Measurements from ENCODE around the gene TPRN.
A peak's percentile ranks its signal among the peaks of the same experiment; 100 is the strongest.

TPRN gene

DNA sequence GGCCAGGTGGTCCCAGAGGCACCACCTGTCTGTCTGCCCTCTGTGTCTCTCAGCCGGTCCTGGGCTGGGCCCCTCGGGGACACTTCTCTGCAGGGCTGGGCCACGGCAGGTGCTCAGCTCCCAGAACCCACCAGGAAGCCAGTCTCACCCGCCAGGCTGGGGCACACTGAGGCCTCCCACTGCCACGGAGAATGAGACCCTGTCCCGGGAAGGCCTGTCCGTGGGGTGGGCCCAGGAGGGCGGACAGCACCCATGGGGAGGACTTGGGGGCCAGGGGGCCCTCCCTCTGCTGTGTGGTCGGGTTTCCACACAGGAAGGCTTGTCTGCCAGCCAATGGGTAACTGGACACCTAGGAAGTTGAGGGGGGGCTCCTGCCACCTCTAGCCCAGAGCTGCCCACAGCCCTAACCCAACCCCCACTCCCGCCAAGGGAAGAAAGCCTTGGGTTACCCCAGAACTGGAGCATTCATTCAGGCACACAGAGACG, 36.4 kb upstream of the TPRN start:
- no peak for DNase-seq
- Histone ChIP-seq H4K8ac (ENCODE audit: low read depth, low read length) (no peak overlapping the region), H3K4me2 (ENCODE audit: low read length) (no peak overlapping the region), H3K79me2 (ENCODE audit: control insufficient read depth, insufficient read depth, low read length) (peaks cover 8% of the 10 kb centered on the region), H3K9ac (ENCODE audit: low read length) (no peak overlapping the region), H2BK15ac (replicated peaks; ENCODE audit: low read depth) (no peak overlapping the region), H2BK120ac (ENCODE audit: low read depth, low read length) (no peak overlapping the region), H3K18ac (ENCODE audit: low read length) (no peak overlapping the region), H4K5ac (ENCODE audit: low read length) (no peak overlapping the region), H3K79me1 (ENCODE audit: low read length) (peaks cover 6% of the 10 kb centered on the region), H3K27ac (ENCODE audit: low read depth, low read length) (no peak overlapping the region), H3K36me3 (ENCODE audit: control insufficient read depth, insufficient read depth, low read length) (no peaks in the 10 kb centered on the region), H3K27me3 (ENCODE audit: insufficient read depth, low read length, poor library complexity) (no peaks in the 10 kb centered on the region), H2BK5ac (ENCODE audit: low read length) (no peak overlapping the region), H2AK5ac (ENCODE audit: low read length) (no peak overlapping the region), H3K23ac (ENCODE audit: low read length) (no peak overlapping the region), H3K56ac (ENCODE audit: low read length) (peak overlapping the region; percentile 56), H3K4ac (ENCODE audit: low read depth, low read length) (no peak overlapping the region), H3K4me1 (ENCODE audit: control insufficient read depth, low read depth, low read length) (peaks cover 2% of the 10 kb centered on the region), H3K4me3 (ENCODE audit: low read length) (no peak overlapping the region)
- WGBS (ENCODE audit: extremely low coverage, insufficient coverage, low lambda C conversion rate) = no CpG with 5 or more reads among the region's 11 CpGs

- Histone ChIP-seq H3K4ac (ENCODE audit: low read depth, low read length) (no peak overlapping the region), H3K27ac (ENCODE audit: low read depth, low read length) (no peak overlapping the region), H4K5ac (ENCODE audit: low read length) (no peak overlapping the region), H3K4me3 (ENCODE audit: low read length) (no peak overlapping the region), H3K56ac (ENCODE audit: low read length) (peak overlapping the region; percentile 56), H3K4me2 (ENCODE audit: low read length) (no peak overlapping the region), H3K79me2 (ENCODE audit: control insufficient read depth, insufficient read depth, low read length) (peaks cover 3% of the 10 kb centered on the region), H3K9ac (ENCODE audit: low read length) (no peak overlapping the region), H2AK5ac (ENCODE audit: low read length) (no peak overlapping the region), H3K23ac (ENCODE audit: low read length) (no peak overlapping the region), H4K8ac (ENCODE audit: low read depth, low read length) (no peak overlapping the region), H3K79me1 (ENCODE audit: low read length) (peaks cover 6% of the 10 kb centered on the region), H2BK15ac (replicated peaks; ENCODE audit: low read depth) (no peak overlapping the region), H3K36me3 (ENCODE audit: control insufficient read depth, insufficient read depth, low read length) (no peaks in the 10 kb centered on the region), H3K4me1 (ENCODE audit: control insufficient read depth, low read depth, low read length) (peaks cover 2% of the 10 kb centered on the region), H3K27me3 (ENCODE audit: insufficient read depth, low read length, poor library complexity) (no peaks in the 10 kb centered on the region), H2BK5ac (ENCODE audit: low read length) (no peak overlapping the region), H3K18ac (ENCODE audit: low read length) (no peak overlapping the region), H2BK120ac (ENCODE audit: low read depth, low read length) (no peak overlapping the region)
- WGBS (ENCODE audit: extremely low coverage, insufficient coverage, low lambda C conversion rate) = no CpG with 5 or more reads among the region's 31 CpGs
- DNase-seq = peak; percentile 83
Measured at GRCh38 chr9:137236238-137236935, 35.8 kb upstream of the TPRN start.

DNA sequence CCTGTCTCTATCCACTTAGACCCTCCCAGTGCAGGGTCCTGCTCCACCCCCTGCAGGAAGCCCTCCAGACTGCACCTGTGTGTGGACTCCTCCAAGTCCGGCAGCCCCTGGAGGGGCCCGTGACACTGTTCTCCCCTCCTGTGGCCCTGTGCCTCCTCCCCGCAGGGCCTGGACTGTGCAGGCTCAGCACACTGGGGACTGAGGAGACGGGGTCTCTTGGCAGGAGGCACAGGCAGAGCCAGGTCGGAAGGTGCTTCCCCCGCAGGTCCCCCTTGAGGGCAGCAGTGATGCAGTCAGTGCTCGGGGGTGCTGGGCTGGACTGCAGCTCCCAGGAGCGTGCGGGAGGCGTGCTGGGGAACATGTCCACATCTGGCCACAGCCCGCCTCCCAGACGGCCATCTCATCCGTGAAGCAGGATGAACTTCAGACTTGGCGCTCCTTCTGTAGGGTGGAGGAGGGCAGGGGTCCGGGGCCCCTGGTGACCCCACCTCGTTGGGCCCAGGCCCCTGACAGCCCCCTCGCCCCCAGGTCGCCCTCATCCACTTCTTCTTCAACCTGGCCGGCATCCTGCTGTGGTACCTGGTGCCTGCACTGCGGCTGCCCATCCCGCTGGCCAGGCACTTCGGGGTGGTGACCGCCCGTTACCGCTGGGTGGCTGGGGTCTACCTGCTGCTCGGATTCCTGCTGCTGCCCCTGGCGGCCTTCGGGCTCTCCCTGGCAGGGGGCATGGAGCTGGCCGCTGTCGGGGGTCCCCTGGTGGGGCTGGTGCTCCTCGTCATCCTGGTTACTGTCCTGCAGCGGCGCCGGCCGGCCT, 35.1 kb upstream of the TPRN start:
- H3K23ac ChIP-seq (ENCODE audit: low read length) = no peak overlapping the region
- peaks cover 2% of the 10 kb centered on the region for H3K4me1 ChIP-seq (ENCODE audit: control insufficient read depth, low read depth, low read length)
- no peak overlapping the region for H2BK120ac ChIP-seq (ENCODE audit: low read depth, low read length)
- WGBS (ENCODE audit: extremely low coverage, insufficient coverage, low lambda C conversion rate) = no CpG with 5 or more reads among the region's 35 CpGs
- H3K4me3 ChIP-seq (ENCODE audit: low read length) = no peak overlapping the region
- no peaks in the 10 kb centered on the region for H3K36me3 ChIP-seq (ENCODE audit: control insufficient read depth, insufficient read depth, low read length)
- H3K27me3 ChIP-seq (ENCODE audit: insufficient read depth, low read length, poor library complexity) = no peaks in the 10 kb centered on the region
- H3K4me2 ChIP-seq (ENCODE audit: low read length) = no peak overlapping the region
- no peak overlapping the region for H4K5ac ChIP-seq (ENCODE audit: low read length)
- no peak overlapping the region for H4K8ac ChIP-seq (ENCODE audit: low read depth, low read length)
- H3K27ac ChIP-seq (ENCODE audit: low read depth, low read length) = no peak overlapping the region
- no peak overlapping the region for H3K56ac ChIP-seq (ENCODE audit: low read length)
- no peak overlapping the region for H2BK5ac ChIP-seq (ENCODE audit: low read length)
- no peak overlapping the region for H2AK5ac ChIP-seq (ENCODE audit: low read length)
- H3K18ac ChIP-seq (ENCODE audit: low read length) = no peak overlapping the region
- DNase-seq = no peak
- peaks cover 3% of the 10 kb centered on the region for H3K79me2 ChIP-seq (ENCODE audit: control insufficient read depth, insufficient read depth, low read length)
- H3K4ac ChIP-seq (ENCODE audit: low read depth, low read length) = no peak overlapping the region
- no peak overlapping the region for H2BK15ac ChIP-seq (replicated peaks; ENCODE audit: low read depth)
- no peak overlapping the region for H3K9ac ChIP-seq (ENCODE audit: low read length)
- H3K79me1 ChIP-seq (ENCODE audit: low read length) = peaks cover 6% of the 10 kb centered on the region

DNA sequence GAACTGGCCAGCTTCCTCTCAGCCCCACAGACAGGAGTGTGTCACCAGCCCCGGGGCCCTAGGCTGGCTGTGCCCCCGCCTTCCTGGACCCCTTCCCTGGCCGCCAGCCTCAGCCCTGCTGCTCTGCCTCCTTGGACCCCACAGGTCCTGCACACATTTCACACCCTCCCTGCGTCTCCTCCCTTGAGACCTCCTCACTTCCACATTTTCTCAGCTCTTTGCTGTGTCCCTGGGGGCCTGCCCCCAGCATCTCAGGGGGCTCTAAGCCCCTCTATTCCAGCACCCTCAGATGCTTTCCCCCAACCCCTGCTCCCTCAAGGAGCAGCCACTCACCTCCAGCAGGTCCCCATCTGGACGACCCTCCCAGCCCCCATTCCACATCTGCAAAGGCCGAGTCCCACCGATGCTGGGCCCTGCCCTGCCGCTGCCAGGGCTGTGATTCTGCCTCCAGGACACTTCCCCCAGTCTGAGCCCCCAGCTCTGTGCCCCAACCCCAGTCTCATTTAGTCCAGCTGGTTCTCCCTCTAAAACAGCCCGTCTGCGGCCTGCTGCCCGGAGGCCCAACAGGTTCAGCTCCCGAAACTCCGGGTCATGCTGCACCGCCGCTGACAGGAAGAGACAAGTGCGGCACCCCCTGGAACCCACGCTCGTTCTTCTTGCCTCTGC, 34.4 kb upstream of the TPRN start:
- Histone ChIP-seq H3K4me1 (ENCODE audit: control insufficient read depth, low read depth, low read length) (peaks cover 2% of the 10 kb centered on the region), H3K79me2 (ENCODE audit: control insufficient read depth, insufficient read depth, low read length) (peaks cover 3% of the 10 kb centered on the region), H3K9ac (ENCODE audit: low read length) (no peak overlapping the region), H3K4ac (ENCODE audit: low read depth, low read length) (no peak overlapping the region), H4K8ac (ENCODE audit: low read depth, low read length) (no peak overlapping the region), H3K27ac (ENCODE audit: low read depth, low read length) (no peak overlapping the region), H4K5ac (ENCODE audit: low read length) (no peak overlapping the region), H3K36me3 (ENCODE audit: control insufficient read depth, insufficient read depth, low read length) (no peaks in the 10 kb centered on the region), H3K56ac (ENCODE audit: low read length) (no peak overlapping the region), H2BK120ac (ENCODE audit: low read depth, low read length) (no peak overlapping the region), H3K18ac (ENCODE audit: low read length) (no peak overlapping the region), H3K4me3 (ENCODE audit: low read length) (no peak overlapping the region), H3K79me1 (ENCODE audit: low read length) (peaks cover 6% of the 10 kb centered on the region), H3K23ac (ENCODE audit: low read length) (no peak overlapping the region), H2AK5ac (ENCODE audit: low read length) (no peak overlapping the region), H3K4me2 (ENCODE audit: low read length) (no peak overlapping the region), H2BK5ac (ENCODE audit: low read length) (no peak overlapping the region), H2BK15ac (replicated peaks; ENCODE audit: low read depth) (no peak overlapping the region), H3K27me3 (ENCODE audit: insufficient read depth, low read length, poor library complexity) (no peaks in the 10 kb centered on the region)
- no peak for DNase-seq
- WGBS (ENCODE audit: extremely low coverage, insufficient coverage, low lambda C conversion rate) = no CpG with 5 or more reads among the region's 18 CpGs

- no peak overlapping the region for H3K4ac ChIP-seq (ENCODE audit: low read depth, low read length)
- no CpG with 5 or more reads among the region's 40 CpGs for WGBS (ENCODE audit: extremely low coverage, insufficient coverage, low lambda C conversion rate)
- no peak overlapping the region for H2BK120ac ChIP-seq (ENCODE audit: low read depth, low read length)
- peaks cover 3% of the 10 kb centered on the region for H3K79me2 ChIP-seq (ENCODE audit: control insufficient read depth, insufficient read depth, low read length)
- H3K36me3 ChIP-seq (ENCODE audit: control insufficient read depth, insufficient read depth, low read length) = no peaks in the 10 kb centered on the region
- no peak overlapping the region for H3K56ac ChIP-seq (ENCODE audit: low read length)
- no peak overlapping the region for H3K4me3 ChIP-seq (ENCODE audit: low read length)
- H4K5ac ChIP-seq (ENCODE audit: low read length) = no peak overlapping the region
- no peak overlapping the region for H3K27ac ChIP-seq (ENCODE audit: low read depth, low read length)
- DNase-seq = no peak
- H3K4me1 ChIP-seq (ENCODE audit: control insufficient read depth, low read depth, low read length) = peaks cover 2% of the 10 kb centered on the region
- H2AK5ac ChIP-seq (ENCODE audit: low read length) = no peak overlapping the region
- H4K8ac ChIP-seq (ENCODE audit: low read depth, low read length) = no peak overlapping the region
- H3K79me1 ChIP-seq (ENCODE audit: low read length) = peaks cover 6% of the 10 kb centered on the region
- no peak overlapping the region for H2BK5ac ChIP-seq (ENCODE audit: low read length)
- H3K18ac ChIP-seq (ENCODE audit: low read length) = no peak overlapping the region
- H3K4me2 ChIP-seq (ENCODE audit: low read length) = no peak overlapping the region
- H3K9ac ChIP-seq (ENCODE audit: low read length) = no peak overlapping the region
- no peaks in the 10 kb centered on the region for H3K27me3 ChIP-seq (ENCODE audit: insufficient read depth, low read length, poor library complexity)
- H3K23ac ChIP-seq (ENCODE audit: low read length) = no peak overlapping the region
- H2BK15ac ChIP-seq (replicated peaks; ENCODE audit: low read depth) = no peak overlapping the region
Measured at GRCh38 chr9:137234055-137234697, 33.6 kb upstream of the TPRN start.

Data from mesendoderm (in vitro differentiated cells).